HG03025 (cell line): ENCODE data around the gene SGO2.

Source experiments
- ATAC-seq: cut with Tn5 transposase; IDR thresholded peaks from one replicate; pipeline ENCODE4 v1.9.1; 2021; ENCODE audit warnings: mild to moderate bottlenecking, moderate library complexity; ENCODE audit not compliant: unreplicated experiment, low FRiP score

The SGO2 gene, protein sequence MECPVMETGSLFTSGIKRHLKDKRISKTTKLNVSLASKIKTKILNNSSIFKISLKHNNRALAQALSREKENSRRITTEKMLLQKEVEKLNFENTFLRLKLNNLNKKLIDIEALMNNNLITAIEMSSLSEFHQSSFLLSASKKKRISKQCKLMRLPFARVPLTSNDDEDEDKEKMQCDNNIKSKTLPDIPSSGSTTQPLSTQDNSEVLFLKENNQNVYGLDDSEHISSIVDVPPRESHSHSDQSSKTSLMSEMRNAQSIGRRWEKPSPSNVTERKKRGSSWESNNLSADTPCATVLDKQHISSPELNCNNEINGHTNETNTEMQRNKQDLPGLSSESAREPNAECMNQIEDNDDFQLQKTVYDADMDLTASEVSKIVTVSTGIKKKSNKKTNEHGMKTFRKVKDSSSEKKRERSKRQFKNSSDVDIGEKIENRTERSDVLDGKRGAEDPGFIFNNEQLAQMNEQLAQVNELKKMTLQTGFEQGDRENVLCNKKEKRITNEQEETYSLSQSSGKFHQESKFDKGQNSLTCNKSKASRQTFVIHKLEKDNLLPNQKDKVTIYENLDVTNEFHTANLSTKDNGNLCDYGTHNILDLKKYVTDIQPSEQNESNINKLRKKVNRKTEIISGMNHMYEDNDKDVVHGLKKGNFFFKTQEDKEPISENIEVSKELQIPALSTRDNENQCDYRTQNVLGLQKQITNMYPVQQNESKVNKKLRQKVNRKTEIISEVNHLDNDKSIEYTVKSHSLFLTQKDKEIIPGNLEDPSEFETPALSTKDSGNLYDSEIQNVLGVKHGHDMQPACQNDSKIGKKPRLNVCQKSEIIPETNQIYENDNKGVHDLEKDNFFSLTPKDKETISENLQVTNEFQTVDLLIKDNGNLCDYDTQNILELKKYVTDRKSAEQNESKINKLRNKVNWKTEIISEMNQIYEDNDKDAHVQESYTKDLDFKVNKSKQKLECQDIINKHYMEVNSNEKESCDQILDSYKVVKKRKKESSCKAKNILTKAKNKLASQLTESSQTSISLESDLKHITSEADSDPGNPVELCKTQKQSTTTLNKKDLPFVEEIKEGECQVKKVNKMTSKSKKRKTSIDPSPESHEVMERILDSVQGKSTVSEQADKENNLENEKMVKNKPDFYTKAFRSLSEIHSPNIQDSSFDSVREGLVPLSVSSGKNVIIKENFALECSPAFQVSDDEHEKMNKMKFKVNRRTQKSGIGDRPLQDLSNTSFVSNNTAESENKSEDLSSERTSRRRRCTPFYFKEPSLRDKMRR

DNA sequence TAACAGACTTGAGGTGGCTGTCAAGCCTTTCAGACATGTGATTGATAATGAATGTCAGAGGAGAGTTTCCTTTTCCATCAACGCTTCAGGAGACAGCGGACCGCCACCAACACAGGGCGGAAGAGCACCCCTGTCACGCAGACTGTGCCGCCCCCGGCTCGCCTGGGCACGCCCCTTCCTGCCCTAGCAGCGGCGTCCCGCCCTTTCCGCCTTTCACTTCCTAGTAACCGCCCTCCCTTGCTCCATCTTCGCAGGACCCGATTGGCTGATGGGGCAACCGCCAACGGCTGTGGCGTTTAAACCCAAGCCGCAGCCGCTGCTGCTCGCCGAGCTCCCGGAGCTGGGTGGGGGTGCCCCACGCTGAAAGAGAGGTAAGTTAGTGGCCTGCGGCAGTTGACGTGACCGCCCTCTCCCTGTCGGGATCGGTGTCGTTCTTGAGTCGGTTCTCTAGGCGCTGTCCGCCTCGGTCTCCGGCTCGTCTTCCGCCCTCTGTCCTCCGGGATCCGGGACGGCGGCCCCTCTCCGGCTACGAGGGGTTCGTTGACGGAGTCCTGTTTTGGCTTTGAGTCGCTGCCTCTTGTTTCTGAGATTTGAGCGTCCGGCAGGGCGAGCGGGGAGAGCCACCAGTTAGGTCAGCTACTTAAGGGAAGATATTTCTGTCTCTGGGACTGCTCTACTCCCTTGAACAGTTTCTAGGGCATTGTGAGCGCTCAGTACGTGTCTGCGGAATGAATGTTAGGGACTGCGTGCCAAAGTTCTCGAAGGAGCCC lies at the start of gene SGO2:
SGO2 (plus strand) TSS at position 326 of the 770 bp plus-strand sequence. CDS start 6,769 bp downstream, outside the sequence.
- ATAC-seq, result peak; percentile 100

DNA sequence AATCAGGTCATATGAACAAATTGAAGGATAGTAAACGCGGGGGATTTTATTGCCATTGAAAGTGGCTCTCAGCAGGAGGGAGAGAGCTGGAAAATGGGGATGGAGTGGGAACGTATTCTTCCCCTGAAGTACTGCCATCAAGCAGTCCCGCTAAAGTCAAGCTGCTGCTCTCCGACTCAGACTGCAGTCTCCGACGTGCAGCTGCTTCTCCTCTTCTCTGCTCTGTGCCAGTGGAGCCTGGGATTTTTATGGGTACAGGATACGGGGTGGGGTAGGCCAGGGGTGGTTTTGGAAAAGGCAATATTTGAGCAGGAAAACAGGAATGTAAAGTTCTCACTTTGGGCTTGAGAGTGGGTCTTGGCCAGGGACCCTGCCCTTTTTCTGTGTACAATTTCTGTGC lies 49.2 kb upstream of the SGO2 start:
- no peak for ATAC-seq

DNA sequence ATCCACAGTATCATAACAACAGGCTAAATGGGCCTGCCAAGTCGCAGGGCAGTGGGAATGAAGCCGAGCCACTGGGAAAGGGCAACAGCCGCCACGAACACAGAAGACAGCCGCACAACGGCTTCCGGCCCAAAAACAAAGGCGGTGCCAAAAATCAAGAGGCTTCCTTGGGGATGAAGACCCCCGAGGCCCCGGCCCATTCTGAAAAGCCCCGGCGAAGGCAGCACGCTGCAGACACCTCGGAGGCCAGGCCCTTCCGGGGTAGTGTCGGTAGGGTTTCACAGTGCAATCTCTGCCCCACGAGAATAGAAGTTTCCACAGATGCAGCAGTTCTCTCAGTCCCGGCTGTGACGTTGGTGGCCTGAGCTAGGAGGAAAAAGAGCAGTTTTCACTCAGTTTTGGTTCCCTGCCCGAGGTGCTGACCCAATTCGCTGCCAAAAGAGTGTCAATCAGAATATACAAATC lies 48.3 kb upstream of the SGO2 start:
- no peak for ATAC-seq

DNA sequence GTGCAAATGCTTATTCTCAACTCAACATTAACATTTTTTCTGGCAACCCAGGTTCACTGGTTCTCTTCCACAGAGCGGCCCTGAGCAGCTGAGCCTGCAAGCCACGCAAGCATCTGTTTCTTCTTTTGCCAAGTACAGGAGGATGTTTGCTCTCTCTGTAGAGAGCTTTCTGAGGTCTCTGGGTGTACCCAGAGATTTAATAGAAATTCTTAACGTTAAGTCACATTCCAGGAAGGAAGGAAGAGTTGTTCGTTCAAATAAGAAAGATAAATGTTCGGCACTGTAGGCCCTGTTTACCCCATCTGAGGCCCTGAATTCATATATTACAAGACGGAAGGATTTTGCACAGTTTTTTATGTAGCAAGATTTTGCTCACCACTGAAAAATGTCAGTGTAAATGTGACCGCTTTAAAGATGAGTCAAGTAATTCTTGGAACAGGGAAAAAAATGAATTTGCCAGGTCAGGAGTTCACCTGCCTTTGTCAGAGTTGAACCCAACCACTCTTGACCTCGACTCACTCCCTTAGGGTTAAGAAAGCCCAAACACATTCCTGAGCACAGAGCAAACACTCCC lies 46.2 kb upstream of the SGO2 start:
- no peak for ATAC-seq

DNA sequence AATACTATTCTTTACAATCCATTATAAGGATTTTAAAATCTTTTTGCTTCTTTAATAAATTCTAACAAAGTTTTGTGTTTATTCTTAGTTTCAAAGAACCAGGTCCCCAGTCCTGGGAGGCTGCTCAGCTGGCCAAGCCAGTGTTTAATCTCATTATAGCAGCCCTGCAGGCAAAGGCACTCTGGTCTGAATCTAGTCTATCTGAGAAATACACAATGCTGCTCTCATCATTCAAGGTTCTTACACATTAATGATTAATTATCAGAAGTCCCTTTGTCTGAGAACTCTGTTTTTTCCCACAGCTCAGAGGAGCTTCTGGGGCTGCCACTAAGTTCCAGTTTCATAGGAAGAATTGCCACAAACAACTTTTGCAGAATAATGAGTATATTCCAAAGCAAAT lies 43.8 kb upstream of the SGO2 start:
- no peak for ATAC-seq

DNA sequence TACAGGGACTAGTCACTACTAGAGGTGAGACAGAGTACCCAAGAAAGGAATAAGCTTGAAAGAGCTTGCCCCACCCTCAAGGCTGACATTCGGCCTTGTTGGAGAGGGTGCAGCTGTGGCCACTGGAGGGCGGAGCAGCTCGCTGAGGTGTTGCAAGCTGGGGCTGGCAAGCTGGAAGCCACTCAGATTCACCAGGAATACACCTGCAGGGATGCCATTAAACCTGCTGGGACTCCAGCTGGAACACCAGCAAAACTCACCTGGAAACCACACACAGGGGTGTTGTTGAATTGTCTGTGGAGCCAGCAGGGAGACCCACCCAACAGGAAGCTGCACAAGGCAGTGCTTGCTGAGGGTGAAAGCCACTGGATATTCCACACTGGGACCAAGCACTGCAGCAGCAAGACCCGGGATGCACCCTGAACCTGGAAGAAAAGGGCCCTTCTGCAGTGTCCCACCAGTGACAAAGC lies 42.2 kb upstream of the SGO2 start:
- ATAC-seq, result no peak

DNA sequence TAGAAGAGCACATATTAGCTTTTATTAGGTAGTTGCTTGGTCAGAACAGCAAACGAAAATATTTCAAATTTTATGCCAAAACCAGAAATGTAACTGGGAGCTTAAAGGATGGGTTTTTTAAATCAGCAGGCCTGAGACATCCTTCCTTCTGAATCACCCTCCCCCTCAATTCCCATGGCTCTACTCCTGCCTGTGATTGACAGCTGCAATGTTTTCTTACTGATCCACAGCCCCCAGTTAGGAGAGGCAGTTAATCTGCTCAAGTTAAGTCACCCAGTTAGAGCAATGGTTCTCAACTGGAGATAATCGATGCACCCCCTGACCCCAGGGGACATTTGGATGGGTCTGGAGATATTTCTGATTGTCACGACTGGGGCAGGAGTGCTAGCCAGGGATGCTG lies 41.1 kb upstream of the SGO2 start:
- no peak for ATAC-seq

DNA sequence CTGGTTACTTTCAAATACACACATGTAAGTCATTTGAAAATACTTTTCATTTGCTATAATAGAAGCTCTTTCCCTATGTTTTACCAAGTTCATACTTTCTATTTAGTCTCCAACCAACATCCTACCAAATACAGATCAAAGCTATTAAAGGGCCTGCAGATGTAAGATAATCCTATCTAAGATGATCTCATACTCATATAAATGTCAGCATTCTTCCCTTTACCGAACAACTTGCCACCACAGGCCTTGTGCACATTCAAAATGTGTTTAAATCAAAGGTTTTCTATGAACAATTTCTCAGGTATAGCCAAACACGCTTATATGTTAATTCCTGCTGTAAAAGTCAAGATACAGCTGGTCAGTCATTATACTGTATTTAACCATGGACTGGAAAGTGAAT lies 39.5 kb upstream of the SGO2 start:
- ATAC-seq, result no peak

DNA sequence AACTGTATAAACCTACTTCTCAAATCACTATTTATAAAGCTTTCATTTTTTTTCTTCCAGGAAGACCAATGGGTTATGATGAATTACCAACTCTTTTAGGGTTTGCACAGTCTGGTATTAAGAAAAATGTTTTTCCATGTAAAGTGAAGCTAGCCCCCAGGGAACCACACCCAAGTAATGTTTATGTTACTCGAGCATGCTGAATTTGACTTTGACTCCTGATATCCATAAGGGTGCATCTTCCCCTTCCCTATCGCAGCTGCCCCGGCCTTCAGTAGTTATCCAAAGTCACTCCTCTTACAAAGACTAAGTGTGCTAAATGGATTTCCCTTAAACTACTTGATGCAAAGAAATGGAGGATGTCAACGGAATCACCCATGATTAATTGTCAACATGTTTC lies 37.8 kb upstream of the SGO2 start:
- ATAC-seq, result no peak

DNA sequence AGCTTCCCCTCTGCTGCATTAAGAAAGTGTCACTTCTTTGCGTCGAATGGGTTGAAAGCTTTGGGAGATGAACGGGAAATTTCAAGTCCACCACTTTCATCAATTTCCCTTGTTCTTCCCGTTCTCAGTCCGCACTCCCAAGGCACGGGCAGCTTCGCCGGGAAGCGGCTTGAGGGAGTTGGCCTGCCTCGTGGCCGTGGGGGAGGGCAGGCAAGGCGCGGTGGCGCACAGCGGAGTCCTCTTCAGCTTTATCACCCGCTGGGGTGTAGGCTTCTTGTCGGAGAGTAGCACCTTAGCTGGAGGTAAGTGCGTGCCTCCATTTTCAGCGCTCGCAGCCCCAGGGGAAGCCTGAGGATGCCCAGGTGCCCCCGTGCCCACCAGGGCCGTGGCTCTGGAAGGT lies 36.0 kb upstream of the SGO2 start:
- no peak for ATAC-seq

DNA sequence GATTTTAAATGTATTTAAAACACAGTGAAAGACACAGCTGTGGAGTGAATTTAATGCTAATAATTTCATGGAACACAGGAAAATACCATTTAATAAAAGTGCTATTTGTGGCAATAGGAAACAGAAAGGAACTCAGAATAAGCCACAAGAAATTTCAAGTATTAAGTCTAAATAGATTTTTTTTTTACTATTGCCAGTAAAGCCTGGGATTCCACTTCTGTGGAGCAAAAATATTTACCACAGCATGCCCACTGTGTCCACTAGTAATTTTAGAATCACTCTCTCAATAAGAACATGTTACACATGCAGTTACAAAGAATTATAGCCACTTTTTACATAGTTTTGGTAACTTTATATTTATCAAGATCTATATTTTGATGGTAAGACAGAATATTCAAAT lies 33.4 kb upstream of the SGO2 start:
- no peak for ATAC-seq

DNA sequence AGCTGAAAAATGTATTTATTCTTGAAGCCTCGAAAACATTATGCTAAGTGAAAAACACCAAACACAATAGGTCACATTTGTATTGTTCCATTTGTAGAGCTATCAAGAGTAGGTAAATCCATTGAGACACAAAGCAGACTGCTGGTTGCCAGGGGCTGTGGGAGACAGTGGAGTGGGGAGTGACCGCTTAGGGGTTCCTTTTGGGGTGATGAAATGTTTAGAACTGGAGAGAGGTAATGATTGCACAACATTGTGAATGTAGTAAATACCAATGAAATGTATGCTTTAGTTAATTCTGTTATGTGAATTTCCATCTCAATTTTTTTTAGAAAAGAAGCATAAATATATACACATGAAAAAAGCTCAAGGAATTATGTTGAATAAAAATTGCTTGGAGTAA lies 32.0 kb upstream of the SGO2 start:
- no peak for ATAC-seq

DNA sequence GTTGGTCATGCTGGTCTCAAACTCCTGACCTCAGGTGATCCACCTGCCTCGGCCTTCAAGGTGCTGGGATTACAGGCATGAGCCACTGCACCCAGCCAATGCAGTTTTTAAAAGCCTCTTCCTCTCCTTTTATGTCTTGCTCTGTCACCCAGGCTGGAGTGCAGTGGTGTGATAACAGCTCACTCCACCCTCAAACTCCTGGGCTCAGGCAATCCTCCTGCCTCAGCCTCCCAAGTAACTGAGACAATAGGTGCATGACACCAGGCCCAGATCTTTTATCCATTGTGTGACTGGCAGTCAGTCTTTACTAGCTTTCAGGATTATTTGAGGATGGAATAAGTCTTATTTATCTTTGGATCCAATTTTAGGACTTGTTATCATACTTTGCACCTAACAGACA lies 29.3 kb upstream of the SGO2 start:
- no peak for ATAC-seq

DNA sequence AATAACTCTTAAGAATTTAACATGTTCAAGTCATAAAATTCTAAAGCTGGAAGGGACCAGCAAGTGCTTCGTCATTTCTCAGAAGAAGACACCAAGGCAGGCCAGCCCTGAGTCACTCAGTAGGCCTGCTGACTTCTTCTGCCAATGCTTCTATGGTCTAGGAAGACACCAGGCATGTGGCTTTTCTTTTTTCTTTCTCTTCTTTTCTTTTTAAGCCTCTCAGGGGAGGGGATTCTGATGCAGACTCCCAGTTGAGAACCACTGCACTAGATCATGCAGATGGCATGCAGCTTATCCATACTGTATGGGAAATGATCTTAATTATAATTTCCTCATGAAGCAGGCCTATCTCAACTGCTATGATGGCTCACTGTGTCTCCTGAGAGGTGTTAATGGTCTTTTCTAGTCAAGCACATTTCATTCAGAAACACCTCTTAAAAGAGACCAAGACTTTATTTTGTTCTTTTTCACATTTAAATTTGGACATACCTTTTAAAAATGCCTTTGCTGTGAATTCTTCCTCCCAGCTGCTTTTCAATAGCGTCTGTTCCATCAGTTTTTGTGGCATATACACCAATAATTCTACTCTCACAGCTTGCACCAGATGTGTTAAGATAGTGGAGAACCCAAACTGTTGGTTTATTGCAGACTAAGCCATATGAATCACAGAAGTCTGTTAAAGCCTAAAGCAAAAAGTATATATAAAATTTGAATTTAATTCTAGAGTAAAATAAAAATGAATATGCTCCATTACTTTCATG lies 27.4 kb upstream of the SGO2 start:
- ATAC-seq, result no peak

DNA sequence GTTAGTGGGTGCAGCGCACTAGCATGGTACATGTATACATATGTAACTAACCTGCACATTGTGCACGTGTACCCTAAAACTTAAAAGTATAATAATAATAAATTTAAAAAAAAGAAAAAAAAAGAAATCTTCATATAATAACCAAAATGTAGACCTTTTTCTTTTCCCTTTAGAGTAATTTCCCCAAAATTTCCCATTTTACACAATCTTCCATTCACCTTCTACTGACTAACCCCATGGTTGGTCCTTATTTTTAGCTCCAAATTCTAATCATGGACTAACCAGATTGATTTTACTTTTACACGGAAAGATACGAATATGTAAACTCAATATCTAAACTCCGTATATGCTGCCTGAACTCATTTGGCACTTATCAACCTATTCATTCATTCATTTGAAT lies 23.8 kb upstream of the SGO2 start:
- no peak for ATAC-seq

DNA sequence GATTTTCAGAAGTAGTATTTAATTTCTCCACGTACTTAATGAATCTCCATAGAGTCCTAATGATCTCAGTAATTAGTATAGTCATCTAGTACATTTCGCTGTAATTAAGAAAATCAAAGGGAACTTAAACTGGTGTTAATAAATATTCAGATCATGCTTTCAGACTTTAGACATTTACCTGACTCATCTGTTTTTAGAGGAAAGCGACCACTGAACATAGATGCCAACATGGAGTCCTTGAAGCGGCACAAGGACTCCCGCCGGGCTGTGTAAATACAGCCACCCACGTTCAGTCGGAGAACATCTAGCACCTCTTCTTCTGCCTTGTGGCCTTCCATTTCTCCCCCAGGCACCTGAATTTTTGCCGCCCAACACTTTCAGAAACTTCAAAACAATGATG lies 19.3 kb upstream of the SGO2 start:
- no peak for ATAC-seq

DNA sequence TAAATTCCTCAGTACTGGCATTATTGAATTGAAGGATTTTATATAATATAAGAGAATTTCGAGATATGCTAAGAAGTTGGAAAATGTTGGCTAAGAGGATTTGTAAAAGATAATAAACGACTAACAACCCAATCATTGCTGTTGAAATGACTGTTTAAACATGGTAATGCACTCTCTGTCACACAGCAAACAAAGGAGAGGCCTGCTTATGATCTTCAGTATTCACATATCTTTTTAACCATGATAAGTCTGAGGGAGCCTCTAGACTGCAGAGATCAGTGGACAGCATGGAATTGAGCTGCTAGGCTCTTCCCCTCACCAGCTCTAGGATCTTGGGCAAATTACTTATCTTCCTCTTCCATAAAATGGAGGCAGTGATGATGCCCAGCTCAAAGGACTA lies 18.8 kb upstream of the SGO2 start:
- ATAC-seq, result no peak

DNA sequence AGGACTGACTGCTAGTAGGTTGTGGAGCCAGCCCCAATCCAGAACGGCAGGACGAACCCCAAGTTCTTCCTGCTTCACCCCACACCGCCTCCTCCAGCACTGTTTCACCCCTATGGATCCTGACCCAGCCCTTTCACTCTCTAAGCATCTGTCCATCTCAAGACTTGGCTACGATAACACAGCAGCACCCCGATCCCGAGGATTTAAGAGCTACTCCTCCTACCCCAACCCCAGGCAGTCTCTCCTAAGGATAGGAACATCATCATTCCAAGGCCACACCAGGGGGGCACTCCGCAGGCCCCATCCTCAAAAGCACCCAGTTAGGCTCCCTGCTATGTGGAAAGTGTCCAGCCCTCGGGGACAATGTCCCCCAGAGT lies 16.8 kb upstream of the SGO2 start:
- peak; percentile 3 for ATAC-seq
